ENCODE measurements around the gene C16orf82.
A peak's percentile ranks its signal among the peaks of the same experiment; 100 is the strongest.

C16orf82 gene

DNA sequence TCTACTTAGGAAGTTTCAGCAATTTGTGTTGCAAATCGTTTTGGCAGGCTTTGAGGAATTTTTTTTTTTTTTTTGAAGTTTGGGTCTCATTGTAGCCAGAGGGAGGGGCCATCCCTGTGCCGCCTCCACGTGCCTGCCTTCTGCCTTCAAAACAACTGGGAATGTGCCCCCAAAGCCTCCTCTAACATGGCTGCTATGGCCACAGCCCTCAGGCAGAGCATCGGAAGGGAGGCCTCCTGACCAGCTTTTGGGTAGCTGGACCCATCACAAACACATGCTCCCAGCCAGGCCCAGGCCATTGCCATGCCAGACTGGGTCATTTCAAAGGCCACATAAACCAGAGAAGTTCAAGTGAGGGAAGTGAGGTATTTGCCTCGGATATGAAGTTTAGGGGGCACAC lies 21.5 kb downstream of the C16orf82 start:
- DNase-seq (ENCODE audit: low read depth) = no peak

- DNase-seq (ENCODE audit: low read depth) = no peak
These were observed 29.6 kb downstream of the C16orf82 start for GRCh38 chr16:27096375-27096774.

DNA sequence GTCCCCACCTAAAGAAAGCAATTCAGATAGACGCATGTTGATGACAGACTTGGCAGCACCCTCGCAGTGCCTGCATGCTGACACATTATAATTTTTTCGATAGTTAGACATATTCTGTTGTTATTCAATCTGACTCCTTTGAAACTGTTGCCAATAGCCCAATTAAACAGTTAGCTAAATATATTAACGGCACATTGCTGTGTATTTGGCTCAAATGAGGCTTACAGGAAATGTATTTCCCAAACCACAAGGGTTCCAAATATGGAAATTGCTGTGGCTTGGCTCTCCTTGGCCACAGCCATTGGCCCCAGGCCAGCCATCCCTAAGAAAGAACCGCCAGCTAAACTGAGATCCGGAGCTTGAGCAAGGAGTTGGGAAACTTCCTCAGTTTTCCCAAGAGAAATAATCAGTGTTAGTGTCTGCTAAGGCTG lies 31.1 kb downstream of the C16orf82 start:
- no peak for DNase-seq (ENCODE audit: low read depth)

DNA sequence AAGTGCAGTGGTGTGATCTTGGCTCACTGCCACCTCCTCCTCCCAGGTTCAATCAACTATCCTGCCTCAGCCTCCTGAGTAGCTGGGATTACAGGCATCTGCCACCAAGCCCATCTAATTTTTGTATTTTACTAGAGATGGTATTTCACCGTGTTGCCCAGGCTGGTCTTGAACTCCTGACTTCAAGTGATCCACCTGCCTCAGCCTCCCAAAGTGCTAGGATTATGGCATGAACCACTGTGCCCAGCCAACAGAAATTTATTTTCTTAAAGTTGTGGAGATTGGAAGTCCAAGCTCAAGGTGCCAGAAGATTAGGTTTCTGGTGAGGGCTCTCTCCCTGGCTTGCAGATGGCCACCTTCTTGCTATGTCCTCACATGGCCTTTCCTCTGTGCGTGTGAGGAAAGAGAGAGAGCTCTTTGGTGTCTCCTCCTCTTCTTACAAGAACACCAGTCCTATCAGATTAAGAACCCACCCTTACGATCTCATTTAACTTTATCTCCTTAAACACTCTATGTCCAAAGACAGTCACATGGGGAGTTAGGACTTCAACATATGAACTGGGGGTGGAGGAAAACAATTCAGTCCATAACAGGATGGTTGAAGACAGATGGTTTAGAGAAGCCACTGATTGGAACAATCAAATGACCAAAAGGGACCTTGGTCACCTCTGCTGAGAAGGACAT lies 31.8 kb downstream of the C16orf82 start:
- DNase-seq (ENCODE audit: low read depth) = no peak

DNA sequence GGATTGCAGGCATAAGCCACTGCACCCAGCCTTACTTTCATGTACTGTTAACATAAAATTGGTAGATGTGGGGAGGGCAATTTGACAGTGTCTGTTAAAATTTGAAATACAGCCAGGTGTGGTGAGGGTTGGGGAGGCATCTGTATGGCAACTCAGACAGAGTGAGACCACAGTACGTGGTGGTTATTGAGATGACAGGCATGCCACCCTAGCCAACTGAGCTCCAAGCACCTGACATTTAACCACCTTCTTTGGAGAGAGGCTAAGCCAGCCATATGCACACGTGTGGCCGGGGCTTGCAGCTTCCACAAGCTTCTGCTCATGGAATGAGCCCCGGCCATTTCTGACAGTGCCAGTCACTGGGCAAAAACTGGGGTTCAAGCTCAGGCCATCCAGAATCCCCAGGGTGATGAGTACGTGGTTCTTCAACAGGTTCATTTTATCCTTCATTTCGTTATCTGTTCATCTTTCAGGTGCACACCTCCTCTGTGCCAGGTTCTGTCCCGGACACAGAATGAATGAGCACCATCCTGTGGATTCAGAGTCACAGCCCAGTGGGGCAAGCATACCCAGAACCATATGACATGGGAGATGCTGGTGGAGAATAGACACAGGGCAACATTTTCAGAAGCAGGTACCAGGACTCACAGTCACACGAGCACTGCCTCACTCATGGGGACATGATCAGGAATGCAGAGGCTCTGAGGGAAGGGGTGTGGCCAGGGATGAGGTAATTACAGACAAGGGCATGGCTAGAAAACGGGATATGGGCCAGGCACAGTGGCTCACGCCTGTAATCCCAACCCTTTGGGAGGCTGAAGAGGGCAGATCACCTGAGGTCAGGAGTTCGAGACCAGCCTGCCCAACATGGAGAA lies 36.2 kb downstream of the C16orf82 start:
- no peak for DNase-seq (ENCODE audit: low read depth)

DNA sequence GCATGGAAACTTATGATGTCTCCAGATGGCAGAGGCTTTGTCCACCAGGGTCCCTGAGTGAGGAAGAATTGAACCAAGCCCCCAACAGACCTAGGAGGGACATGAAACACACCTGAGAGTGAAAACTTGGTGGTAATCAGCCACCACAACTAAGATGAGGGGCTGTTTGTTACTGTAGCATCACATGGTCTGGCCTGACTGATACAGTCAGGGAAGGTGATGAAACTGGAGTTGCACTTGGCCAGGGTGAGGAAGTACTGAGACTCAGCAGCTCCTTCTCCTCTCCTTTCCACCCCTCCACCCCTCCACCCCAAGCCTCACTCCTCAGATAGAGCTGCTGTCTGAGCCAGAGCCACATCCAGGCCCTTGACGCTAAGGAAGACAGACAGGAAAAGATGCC lies 37.2 kb downstream of the C16orf82 start:
- DNase-seq (ENCODE audit: low read depth) = no peak

- DNase-seq (ENCODE audit: low read depth) = no peak
These were observed 39.6 kb downstream of the C16orf82 start for GRCh38 chr16:27106305-27106704.

DNA sequence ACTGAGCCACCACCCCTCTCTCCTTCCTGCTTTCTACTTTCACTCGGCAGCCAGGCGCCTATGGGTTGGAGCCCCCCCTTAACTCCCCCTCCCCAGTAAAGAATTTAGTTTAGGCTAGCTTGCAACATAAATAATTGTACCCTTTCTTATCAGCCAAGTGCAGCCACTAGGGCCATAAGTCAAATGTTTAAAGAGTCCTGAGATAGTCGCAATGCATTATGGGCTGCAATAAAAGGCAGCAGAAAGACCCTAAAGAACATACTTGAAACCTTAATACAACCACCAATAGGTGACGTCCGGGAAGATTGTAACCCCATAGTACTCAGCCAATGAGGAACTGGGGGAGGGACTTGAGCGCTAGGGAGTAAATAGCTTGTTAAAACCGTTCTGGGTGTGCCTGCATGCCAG lies 40.5 kb downstream of the C16orf82 start:
- no peak for DNase-seq (ENCODE audit: low read depth)

GRCh38 chr16:27108051-27108770 lies 41.5 kb downstream of the C16orf82 start:
- DNase-seq (ENCODE audit: low read depth) = no peak

DNA sequence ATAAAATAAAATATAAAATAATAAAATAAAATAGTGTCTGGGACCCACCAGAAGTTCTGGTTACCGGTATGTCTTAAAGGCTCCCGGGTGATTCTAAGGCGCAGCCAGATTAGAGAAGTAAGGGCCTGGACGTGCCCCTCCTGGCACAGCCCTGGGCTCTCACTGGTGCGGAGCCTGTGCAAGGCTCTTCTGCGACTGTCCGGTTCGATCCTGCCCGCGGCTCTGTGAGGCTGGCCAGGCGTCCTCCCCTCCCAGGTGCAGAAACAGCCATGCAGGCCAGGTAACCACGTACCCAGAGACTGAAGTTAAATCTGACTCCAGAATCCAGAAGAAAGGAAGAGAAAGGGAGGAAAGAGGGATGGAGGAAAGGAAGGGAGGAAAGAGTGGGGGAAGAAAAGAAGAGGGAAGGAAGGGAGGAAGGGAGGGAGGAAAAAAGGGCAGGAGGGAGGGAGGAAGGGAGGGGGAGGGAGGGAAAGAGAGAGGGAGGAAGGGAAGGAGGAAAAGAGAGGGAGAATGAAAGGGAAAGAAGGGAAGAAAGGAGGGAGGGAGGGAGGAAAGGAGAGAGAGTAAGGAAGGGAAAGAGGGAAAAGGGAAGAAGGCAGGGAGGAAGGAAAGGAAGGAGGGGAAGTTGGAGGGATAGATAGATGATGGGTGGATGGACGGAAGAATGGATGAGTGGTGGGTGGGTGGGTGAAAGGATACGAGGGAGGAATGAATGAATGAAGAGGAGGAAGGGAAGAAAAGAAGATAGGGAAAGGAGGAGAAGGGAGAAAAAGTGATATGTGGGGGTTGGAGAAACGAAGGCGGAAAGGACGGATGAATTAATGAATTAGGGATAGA lies 42.3 kb downstream of the C16orf82 start:
- DNase-seq (ENCODE audit: low read depth) = no peak

DNA sequence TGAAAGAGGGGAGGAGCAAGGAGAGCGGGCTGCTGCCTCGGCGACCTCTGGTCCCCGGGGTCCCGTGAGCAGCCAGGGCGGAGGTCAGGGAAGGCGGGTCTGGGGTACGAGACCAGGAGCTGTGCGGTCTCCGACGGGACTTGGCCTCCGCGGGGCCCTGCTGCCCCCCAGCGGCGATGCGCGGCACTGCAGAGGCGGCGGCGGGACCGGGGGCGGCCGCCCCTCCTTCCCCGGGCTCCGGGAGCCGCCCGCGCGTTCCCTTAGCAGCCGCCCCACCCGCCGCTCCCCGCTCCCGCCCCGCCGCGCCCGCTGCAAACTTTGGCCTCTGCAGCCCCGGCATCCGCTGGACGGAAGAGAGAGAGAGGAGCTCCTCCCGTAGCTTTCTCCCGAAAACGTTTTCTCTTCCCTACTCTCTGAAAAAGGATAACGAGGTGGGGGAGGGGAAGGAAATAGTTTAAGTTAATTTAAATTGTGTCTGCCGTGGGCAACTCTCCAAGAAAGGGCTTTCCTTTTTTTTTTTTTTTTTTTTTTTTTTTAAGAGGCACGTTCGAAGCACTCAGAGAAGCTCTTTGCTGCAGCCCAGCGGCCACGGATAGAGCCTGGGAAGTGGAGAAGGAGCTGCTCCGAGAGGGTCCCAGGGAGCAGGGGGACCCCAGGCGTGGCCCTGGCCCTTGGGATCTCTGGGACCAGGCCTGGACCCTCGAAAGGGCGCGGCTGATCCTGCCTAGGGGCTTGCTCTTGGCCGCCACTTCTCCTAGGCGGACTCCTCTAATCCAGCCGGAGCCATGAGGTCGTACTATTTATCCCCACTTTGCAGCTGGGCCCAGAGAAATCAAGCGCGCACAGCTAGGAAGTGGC lies 43.2 kb downstream of the C16orf82 start:
- DNase-seq (ENCODE audit: low read depth) = peak; percentile 64

GRCh38 chr16:27110524-27110896 lies 43.8 kb downstream of the C16orf82 start:
- no peak for DNase-seq (ENCODE audit: low read depth)

GRCh38 chr16:27111486-27111885 lies 44.8 kb downstream of the C16orf82 start:
- no peak for DNase-seq (ENCODE audit: low read depth)

GRCh38 chr16:27112093-27112811 lies 45.5 kb downstream of the C16orf82 start:
- DNase-seq (ENCODE audit: low read depth) = no peak

DNA sequence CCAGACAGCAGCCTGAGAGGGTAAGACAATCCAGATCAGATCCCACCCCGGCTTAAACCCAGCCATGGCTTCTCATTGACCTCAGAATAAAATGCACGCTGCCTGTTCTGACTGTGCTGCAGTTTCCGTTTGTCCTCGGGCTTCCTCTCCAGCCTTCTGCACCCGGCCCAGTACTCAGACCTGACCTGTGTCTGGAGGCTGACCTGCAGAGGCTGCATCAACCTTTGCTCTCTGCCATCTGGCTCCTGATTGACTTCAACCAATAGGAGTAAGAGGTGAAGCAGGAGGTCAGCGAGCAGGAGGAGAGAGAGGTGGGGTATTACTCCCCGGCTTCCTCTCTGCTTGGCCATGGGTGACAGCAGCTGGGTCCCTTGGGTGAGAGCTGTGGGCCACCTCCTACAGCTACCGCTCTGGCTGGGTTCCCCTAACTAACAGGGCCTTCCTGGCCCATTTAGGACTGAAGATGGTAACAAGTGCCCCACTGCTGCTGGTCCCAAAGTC lies 46.7 kb downstream of the C16orf82 start:
- DNase-seq (ENCODE audit: low read depth) = no peak

DNA sequence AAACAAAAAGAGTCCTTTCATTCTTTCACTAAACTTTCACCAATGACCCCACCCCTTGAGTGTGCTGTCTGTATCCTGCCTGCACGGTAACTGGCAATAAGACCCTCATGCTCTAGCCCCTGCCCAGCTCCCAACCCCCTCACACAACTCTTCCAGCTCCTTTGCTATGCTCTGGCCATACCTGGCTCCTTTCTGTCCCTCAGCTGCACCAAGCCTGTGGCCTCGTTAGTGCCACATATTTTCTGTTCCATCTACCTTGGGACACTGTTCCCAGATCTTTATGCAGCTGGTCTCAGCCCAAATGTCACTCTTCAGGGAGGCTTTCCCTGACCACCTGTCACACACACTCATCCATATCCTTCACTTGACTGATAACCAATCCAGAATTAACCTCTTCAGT lies 47.3 kb downstream of the C16orf82 start:
- no peak for DNase-seq (ENCODE audit: low read depth)

GRCh38 chr16:27118526-27118925 lies 51.8 kb downstream of the C16orf82 start:
- no peak for DNase-seq (ENCODE audit: low read depth)
